Tibial nerve (tissue), 4 donors: ENCODE results near the gene CD6. TPM values are rescaled to one million over a fixed set of nuclear protein-coding genes. Genes with fewer than 3 reads are reported as not detected.

Experiments
- DNase-seq, 2 donors: peaks; one replicate each; pipeline ENCODE4 v3.0.0-alpha.2; 2019; ENCODE audit warnings: low spot score in 2 of 2
- H3K27ac ChIP-seq, 4 donors: fragments of 200-600 bp; sonication (generic) in 3 of 4; one replicate each; pipeline ENCODE4 v1.5.1; 2017 to 2019; ENCODE audit warnings: mild to moderate bottlenecking in 1 of 4
- H3K27me3 ChIP-seq, 2 donors: fragments of 200-600 bp; sonication (generic) in 1 of 2; one replicate each; pipeline versions ENCODE4 v1.5.1 to v1.6.0; 2017 to 2019
- H3K36me3 ChIP-seq, 3 donors: fragments of 200-600 bp; sonication (generic); one replicate each; pipeline ENCODE4 v1.5.1; 2018 to 2019
- H3K4me1 ChIP-seq, 4 donors: fragments of 200-600 bp; sonication (generic) in 3 of 4; one replicate each; pipeline ENCODE4 v1.5.1; 2017 to 2019
- H3K4me3 ChIP-seq, 4 donors: fragments of 200-600 bp; sonication (generic) in 3 of 4; one replicate each; pipeline ENCODE4 v1.5.1; 2017 to 2019; ENCODE audit warnings: mild to moderate bottlenecking in 1 of 4, moderate library complexity in 1 of 4
- H3K9me3 ChIP-seq, 4 donors: fragments of 200-600 bp; sonication (generic) in 3 of 4; one replicate each; pipeline ENCODE4 v1.5.1; 2017 to 2019
- EP300 ChIP-seq, 2 donors: sonication (generic); formaldehyde crosslinking; IDR thresholded peaks; one replicate each; pipeline ENCODE4 v1.6.1; 2017; ENCODE audit warnings: antibody characterized with exemption in 2 of 2, mild to moderate bottlenecking in 1 of 2
- POLR2A ChIP-seq, 2 donors: fragments of 450-650 bp; IDR thresholded peaks; one replicate each; pipeline ENCODE4 v1.6.1; 2017; ENCODE audit warnings: antibody characterized with exemption in 2 of 2, mild to moderate bottlenecking in 2 of 2, moderate library complexity in 2 of 2
- WGBS, 2 donors: methylation state at CpG; one replicate each; pipeline ENCODE4 v1.1.5; 2018; 5-methylcytosine and 5-hydroxymethylcytosine counted together
- total RNA-seq, 4 donors: library from RNA; depleted of rRNA; stranded (reverse); fragments of >200 nt; gene quantifications; one replicate each; pipeline ENCODE4 v1.1.0, GENCODE V29; 2016
- TF ChIP-seq, protein P1 (sequence below), 5 experiments: fragments of 200-600 bp in 3 of 5; fragments of 450-650 bp in 2 of 5; sonication (generic) in 3 of 5; IDR thresholded peaks; one replicate each; pipeline ENCODE4 v1.5.1; 2016 to 2019; ENCODE audit warnings: antibody characterized with exemption in 5 of 5, mild to moderate bottlenecking in 3 of 5, moderate library complexity in 2 of 5

CD6 gene
- total RNA-seq, 4 donors from 2014 or later: 0.59 to 3.6 (median 2.7) TPM; not detected in 1

GRCh38 chr11:60941371-60942119 is 29.9 kb upstream of the CD6 start:
- WGBS, 2 donors: 88 to 90% methylated on average over 6 of the region's 6 CpGs
- no peaks in the 10 kb centered on the region for H3K27me3 ChIP-seq
- no peak overlapping the region for H3K4me3 ChIP-seq
- TF ChIP-seq POLR2A (IDR thresholded peaks at IDR 0.05): no peak
- TF ChIP-seq, protein P1, sequence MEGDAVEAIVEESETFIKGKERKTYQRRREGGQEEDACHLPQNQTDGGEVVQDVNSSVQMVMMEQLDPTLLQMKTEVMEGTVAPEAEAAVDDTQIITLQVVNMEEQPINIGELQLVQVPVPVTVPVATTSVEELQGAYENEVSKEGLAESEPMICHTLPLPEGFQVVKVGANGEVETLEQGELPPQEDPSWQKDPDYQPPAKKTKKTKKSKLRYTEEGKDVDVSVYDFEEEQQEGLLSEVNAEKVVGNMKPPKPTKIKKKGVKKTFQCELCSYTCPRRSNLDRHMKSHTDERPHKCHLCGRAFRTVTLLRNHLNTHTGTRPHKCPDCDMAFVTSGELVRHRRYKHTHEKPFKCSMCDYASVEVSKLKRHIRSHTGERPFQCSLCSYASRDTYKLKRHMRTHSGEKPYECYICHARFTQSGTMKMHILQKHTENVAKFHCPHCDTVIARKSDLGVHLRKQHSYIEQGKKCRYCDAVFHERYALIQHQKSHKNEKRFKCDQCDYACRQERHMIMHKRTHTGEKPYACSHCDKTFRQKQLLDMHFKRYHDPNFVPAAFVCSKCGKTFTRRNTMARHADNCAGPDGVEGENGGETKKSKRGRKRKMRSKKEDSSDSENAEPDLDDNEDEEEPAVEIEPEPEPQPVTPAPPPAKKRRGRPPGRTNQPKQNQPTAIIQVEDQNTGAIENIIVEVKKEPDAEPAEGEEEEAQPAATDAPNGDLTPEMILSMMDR (IDR thresholded peaks at IDR 0.05): no peak
- TF ChIP-seq EP300 (IDR thresholded peaks at IDR 0.05): no peak
- no peak overlapping the region for H3K27ac ChIP-seq
- H3K36me3 ChIP-seq: peaks cover 0 to 98% (median 16%) of the 10 kb centered on the region in 3 donors
- DNase-seq: no peak
- peaks cover 0 to 32% (median 0%) of the 10 kb centered on the region in 4 donors for H3K4me1 ChIP-seq
- no peaks in the 10 kb centered on the region for H3K9me3 ChIP-seq

- TF ChIP-seq EP300 (IDR thresholded peaks at IDR 0.05): no peak
- no peak for TF ChIP-seq POLR2A (IDR thresholded peaks at IDR 0.05)
- TF ChIP-seq, protein P1 (IDR thresholded peaks at IDR 0.05): no peak
- H3K27ac ChIP-seq: no peak overlapping the region
- H3K36me3 ChIP-seq: peaks cover 0 to 92% (median 16%) of the 10 kb centered on the region in 3 donors
- 86 to 88% methylated on average over 4 of the region's 4 CpGs for WGBS, 2 donors
- H3K9me3 ChIP-seq: no peaks in the 10 kb centered on the region
- no peak for DNase-seq
- H3K4me3 ChIP-seq: no peak overlapping the region
- peaks cover 0 to 32% (median 0%) of the 10 kb centered on the region in 4 donors for H3K4me1 ChIP-seq
- no peaks in the 10 kb centered on the region for H3K27me3 ChIP-seq
Measured at GRCh38 chr11:60942219-60942618, 29.3 kb upstream of the CD6 start.

GRCh38 chr11:60942970-60943565 is 28.4 kb upstream of the CD6 start:
- Histone ChIP-seq H3K4me3 (no peak overlapping the region), H3K27me3 (no peaks in the 10 kb centered on the region), H3K36me3 (peaks cover 0 to 83% (median 16%) of the 10 kb centered on the region in 3 donors), H3K27ac (no peak overlapping the region), H3K9me3 (no peaks in the 10 kb centered on the region), H3K4me1 (peaks cover 0 to 36% (median 6%) of the 10 kb centered on the region in 4 donors)
- WGBS, 2 donors: 51 to 58% methylated on average over 9 of the region's 9 CpGs
- no peak for DNase-seq
- TF ChIP-seq EP300 (IDR thresholded peaks at IDR 0.05): no peak
- no peak for TF ChIP-seq POLR2A (IDR thresholded peaks at IDR 0.05)
- TF ChIP-seq, protein P1 (IDR thresholded peaks at IDR 0.05): no peak

DNA sequence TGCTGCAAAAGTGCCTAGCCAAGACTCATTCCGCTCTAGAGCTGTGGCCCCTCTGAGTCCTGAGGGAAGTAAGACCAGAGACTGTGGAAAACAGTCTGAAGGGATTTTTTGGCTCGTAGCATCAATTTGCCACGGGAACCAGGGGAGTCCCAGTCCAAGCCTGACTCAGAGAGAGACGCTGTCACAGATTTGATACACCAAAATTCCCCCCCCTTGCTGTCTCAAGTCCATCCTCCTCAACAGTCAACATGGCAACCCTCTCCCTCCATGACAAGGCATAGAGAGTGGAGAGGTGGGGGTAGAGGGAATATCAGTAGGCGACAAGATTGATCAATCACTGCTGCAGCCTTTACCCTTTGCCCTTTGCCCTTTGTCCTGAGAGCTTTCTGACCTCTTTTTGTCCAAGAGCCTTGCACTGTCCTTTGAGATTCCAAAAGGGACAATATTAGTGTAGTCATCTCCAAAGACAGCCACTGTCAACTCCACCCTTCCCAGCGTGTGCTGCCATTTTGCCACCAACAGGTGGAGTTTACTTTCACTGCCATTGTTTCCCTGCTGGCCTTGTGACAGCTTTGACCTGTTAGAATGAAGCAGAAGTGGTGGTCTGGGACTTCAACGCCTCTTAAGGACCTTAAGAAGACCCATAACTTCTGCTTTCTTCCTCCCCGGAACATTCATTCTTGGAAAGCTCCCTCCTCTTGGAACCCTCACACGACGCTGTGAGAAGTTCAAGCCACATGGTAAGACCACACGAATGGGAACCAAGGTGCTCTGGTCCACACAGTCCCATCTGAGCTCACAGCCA is 26.8 kb upstream of the CD6 start:
- TF ChIP-seq, protein P1 (IDR thresholded peaks at IDR 0.05): peak in 2 of 5 experiments; percentile 10 to 22
- TF ChIP-seq EP300 (IDR thresholded peaks at IDR 0.05): no peak
- Histone ChIP-seq H3K4me1 (peaks cover 0 to 52% (median 13%) of the 10 kb centered on the region in 4 donors), H3K27me3 (no peaks in the 10 kb centered on the region), H3K27ac (no peak overlapping the region), H3K9me3 (no peaks in the 10 kb centered on the region), H3K4me3 (no peak overlapping the region), H3K36me3 (peaks cover 0 to 67% (median 10%) of the 10 kb centered on the region in 3 donors)
- DNase-seq: no peak
- WGBS, 2 donors: 82% methylated on average over 11 of the region's 11 CpGs
